ENCODE data around the gene KIF1C. TPM values are rescaled to one million over a fixed set of nuclear protein-coding genes. Genes with fewer than 3 reads are reported as not detected.

KIF1C gene
- total and polyA plus RNA-seq, 4 donors = 10.4 to 62.2 (median 36.8) TPM

- H3K9ac ChIP-seq (ENCODE audit: low read depth in 1 of 2, low read length in 2 of 2) = no peak overlapping the region
- H3K9me3 ChIP-seq (ENCODE audit: control insufficient read depth in 4 of 4, low read length in 3 of 4) = no peaks in the 10 kb centered on the region
- TF ChIP-seq ATF3 (IDR thresholded peaks at IDR 0.05) (no peak), FOXA1 (IDR thresholded peaks at IDR 0.05) (no peak), SP1 (IDR thresholded peaks at IDR 0.05) (no peak), JUND (IDR thresholded peaks at IDR 0.05) (no peak), TAF1 (conservative IDR thresholded peaks at IDR 0.05) (no peak), RXRA (IDR thresholded peaks at IDR 0.05) (no peak), MAX (IDR thresholded peaks at IDR 0.05) (no peak)
- H3K27ac ChIP-seq (ENCODE audit: low read depth in 1 of 2, low read length in 2 of 2) = no peak overlapping the region
- no peaks in the 10 kb centered on the region for H3K4me1 ChIP-seq (ENCODE audit: control insufficient read depth in 4 of 4, insufficient read depth in 4 of 4, low read length in 3 of 4)
- peaks cover 25 to 78% (median 45%) of the 10 kb centered on the region in 4 donors for H3K36me3 ChIP-seq (ENCODE audit: control insufficient read depth in 4 of 4, insufficient read depth in 3 of 4, low read depth in 1 of 4, low read length in 3 of 4)
- no peak for DNase-seq (ENCODE audit: low spot score)
- no peaks in the 10 kb centered on the region for H3K27me3 ChIP-seq (ENCODE audit: control insufficient read depth in 4 of 4, insufficient read depth in 4 of 4, low read length in 3 of 4)
- 80% methylated on average over 6 of the region's 6 CpGs for WGBS
- H3K4me3 ChIP-seq (ENCODE audit: low read depth in 1 of 3, low read length in 3 of 3) = no peak overlapping the region
Measured at GRCh38 chr17:5011928-5012327, 14.2 kb downstream of the KIF1C start.

- no peak overlapping the region for H3K9ac ChIP-seq (ENCODE audit: low read depth in 1 of 2, low read length in 2 of 2)
Measured at GRCh38 chr17:5014357-5014756, 16.6 kb downstream of the KIF1C start.

GRCh38 chr17:5019475-5019956 lies 21.8 kb downstream of the KIF1C start:
- H3K4me3 ChIP-seq (ENCODE audit: low read depth in 1 of 3, low read length in 3 of 3) = no peak overlapping the region
- DNase-seq (ENCODE audit: low spot score) = no peak
- WGBS = 80% methylated on average over 1 of the region's 1 CpG
- no peaks in the 10 kb centered on the region for H3K27me3 ChIP-seq (ENCODE audit: control insufficient read depth in 4 of 4, insufficient read depth in 4 of 4, low read length in 3 of 4)
- TF ChIP-seq ATF3 (IDR thresholded peaks at IDR 0.05) = no peak
- TF ChIP-seq REST (IDR thresholded peaks at IDR 0.05) = no peak
- peak; percentile 16 to 29 for TF ChIP-seq RAD21 (IDR thresholded peaks at IDR 0.05)
- no peak overlapping the region for H3K9ac ChIP-seq (ENCODE audit: low read depth in 1 of 2, low read length in 2 of 2)
- peaks cover 24 to 77% (median 50%) of the 10 kb centered on the region in 4 donors for H3K36me3 ChIP-seq (ENCODE audit: control insufficient read depth in 4 of 4, insufficient read depth in 3 of 4, low read depth in 1 of 4, low read length in 3 of 4)
- no peaks in the 10 kb centered on the region for H3K9me3 ChIP-seq (ENCODE audit: control insufficient read depth in 4 of 4, low read length in 3 of 4)
- H3K27ac ChIP-seq (ENCODE audit: low read depth in 1 of 2, low read length in 2 of 2) = no peak overlapping the region
- H3K4me1 ChIP-seq (ENCODE audit: control insufficient read depth in 4 of 4, insufficient read depth in 4 of 4, low read length in 3 of 4) = no peaks in the 10 kb centered on the region

More at GRCh38 chr17:5014357-5014756, 16.6 kb downstream of the KIF1C start:
- 84% methylated on average over 4 of the region's 4 CpGs for WGBS
- Histone ChIP-seq H3K27ac (ENCODE audit: low read depth in 1 of 2, low read length in 2 of 2) (no peak overlapping the region), H3K9me3 (ENCODE audit: control insufficient read depth in 4 of 4, low read length in 3 of 4) (no peaks in the 10 kb centered on the region), H3K36me3 (ENCODE audit: control insufficient read depth in 4 of 4, insufficient read depth in 3 of 4, low read depth in 1 of 4, low read length in 3 of 4) (peaks cover 18 to 70% (median 39%) of the 10 kb centered on the region in 4 donors), H3K4me3 (ENCODE audit: low read depth in 1 of 3, low read length in 3 of 3) (no peak overlapping the region), H3K27me3 (ENCODE audit: control insufficient read depth in 4 of 4, insufficient read depth in 4 of 4, low read length in 3 of 4) (no peaks in the 10 kb centered on the region), H3K4me1 (ENCODE audit: control insufficient read depth in 4 of 4, insufficient read depth in 4 of 4, low read length in 3 of 4) (no peaks in the 10 kb centered on the region)
- DNase-seq (ENCODE audit: low spot score) = no peak
- no peak for TF ChIP-seq MAX (IDR thresholded peaks at IDR 0.05)
- no peak for TF ChIP-seq YY1 (IDR thresholded peaks at IDR 0.05)
- TF ChIP-seq HNF4A (conservative IDR thresholded peaks at IDR 0.05) = no peak
- TF ChIP-seq GABPA (IDR thresholded peaks at IDR 0.05 in 1 of 2, conservative IDR thresholded peaks at IDR 0.05 in 1 of 2) = no peak
- TF ChIP-seq JUND (IDR thresholded peaks at IDR 0.05) = no peak
- no peak for TF ChIP-seq FOXA2 (IDR thresholded peaks at IDR 0.05)
- no peak for TF ChIP-seq CTCF (IDR thresholded peaks at IDR 0.05; ENCODE audit: low read depth, low read length, missing input control)
- TF ChIP-seq RXRA (IDR thresholded peaks at IDR 0.05) = no peak
- no peak for TF ChIP-seq HNF4G (IDR thresholded peaks at IDR 0.05)
